H1 (cell line): ENCODE measurements around the gene PRSS36. TPM values are rescaled to one million over a fixed set of nuclear protein-coding genes. Genes with fewer than 3 reads are reported as not detected.

Experiments used
- CTCF ChIA-PET: fragments of 300-600 bp; sonication (Branson Sonifier 250); formaldehyde crosslinking; loops from one replicate; lab custom pipeline; 2021; ENCODE audit not compliant: partially characterized antibody; lab: Charles Lee
- POLR2A ChIA-PET: fragments of 300-600 bp; sonication (Branson Sonifier 250); formaldehyde crosslinking; loops from one replicate; lab custom pipeline; 2021; ENCODE audit warnings: inconsistent platforms; ENCODE audit not compliant: partially characterized antibody; lab: Charles Lee
- DNase-seq, 2 experiments: peaks; one replicate each; pipeline versions ENCODE4 v3.0.0 to v3.0.0-alpha.2; 2010 to 2022; ENCODE audit warnings: low spot score in 2 of 2, low read depth in 1 of 2, mixed read lengths in 1 of 2
- FAIRE-seq: peaks from 2 replicates; lab custom pipeline; 2011; peaks lifted over from hg19 to GRCh38; lab: Jason Lieb, UNC
- H2AFZ ChIP-seq: 2 replicates; pipeline ENCODE4 v1.8.1; 2012; ENCODE audit warnings: low read length, inconsistent platforms
- H2AK5ac ChIP-seq: 2 replicates; pipeline ENCODE4 v1.6.1; 2013; ENCODE audit warnings: low read depth, low read length
- H2BK120ac ChIP-seq: replicated peaks from 2 replicates; pipeline ENCODE3; 2013; ENCODE audit warnings: low read depth, low read length, inconsistent platforms
- H2BK12ac ChIP-seq: 2 replicates; pipeline ENCODE4 v1.6.1; 2013; ENCODE audit warnings: low read depth, low read length
- H2BK15ac ChIP-seq: 2 replicates; pipeline ENCODE4 v1.6.1; 2013; ENCODE audit warnings: low read length
- H2BK20ac ChIP-seq: 2 replicates; pipeline ENCODE4 v1.6.1; 2013; ENCODE audit warnings: low read length
- H2BK5ac ChIP-seq: 2 replicates; pipeline ENCODE4 v1.6.1; 2013; ENCODE audit warnings: low read depth, low read length
- H3K14ac ChIP-seq: 2 replicates; pipeline ENCODE4 v1.6.1; 2013; ENCODE audit warnings: inconsistent platforms; ENCODE audit not compliant: insufficient read length
- H3K18ac ChIP-seq: 2 replicates; pipeline ENCODE4 v1.6.1; 2013; ENCODE audit warnings: low read length; ENCODE audit errors: extremely low read depth
- H3K23ac ChIP-seq: 2 replicates; pipeline ENCODE4 v1.6.1; 2013; ENCODE audit warnings: inconsistent platforms; ENCODE audit not compliant: insufficient read length
- H3K23me2 ChIP-seq: 2 replicates; pipeline ENCODE4 v1.6.1; 2013; ENCODE audit warnings: low read depth, low read length
- H3K27ac ChIP-seq: 2 replicates; pipeline ENCODE4 v1.6.1; 2011; ENCODE audit warnings: low read depth, low read length, inconsistent platforms
- H3K27me3 ChIP-seq, 4 experiments: replicated peaks in 1 of 4; 1 replicate in 1 of 4; 2 replicates in 3 of 4; pipeline versions ENCODE4 v1.6.1 to v1.8.1; 2011 to 2013; ENCODE audit warnings: low read length in 3 of 4, mild to moderate bottlenecking in 3 of 4, inconsistent platforms in 2 of 4, mixed read lengths in 2 of 4, moderate library complexity in 1 of 4; ENCODE audit not compliant: control insufficient read depth in 3 of 4, insufficient read depth in 3 of 4; ENCODE audit errors: extremely low read depth in 1 of 4
- H3K36me3 ChIP-seq, 4 experiments: 2 replicates each; pipeline versions ENCODE4 v1.6.1 to v1.8.1; 2011 to 2013; ENCODE audit warnings: mild to moderate bottlenecking in 4 of 4, low read length in 3 of 4, moderate library complexity in 2 of 4, control low read depth in 1 of 4, inconsistent platforms in 1 of 4; ENCODE audit not compliant: insufficient read depth in 4 of 4, control insufficient read depth in 2 of 4
- H3K4ac ChIP-seq: replicated peaks from 2 replicates; pipeline ENCODE3; 2013; ENCODE audit warnings: low read length, low read depth, mixed read lengths, inconsistent platforms; ENCODE audit not compliant: insufficient read length
- H3K4me1 ChIP-seq, 4 experiments: replicated peaks in 1 of 4; 1 replicate in 1 of 4; 2 replicates in 3 of 4; pipeline versions ENCODE4 v1.6.1 to v1.8.1; 2011 to 2013; ENCODE audit warnings: low read length in 3 of 4, inconsistent platforms in 2 of 4, mixed read lengths in 1 of 4; ENCODE audit not compliant: insufficient read depth in 4 of 4, control insufficient read depth in 3 of 4
- H3K4me2 ChIP-seq, 2 experiments: 2 replicates each; pipeline versions ENCODE4 v1.6.1 to v1.8.1; 2011 to 2013; ENCODE audit warnings: low read depth in 2 of 2, low read length in 2 of 2, control low read depth in 1 of 2, inconsistent platforms in 1 of 2, mild to moderate bottlenecking in 1 of 2; ENCODE audit not compliant: insufficient read depth in 1 of 2
- H3K4me3 ChIP-seq, 4 experiments: fragments of 200-600, 300-600 bp in 1 of 4; sonication (generic), shearing (Covaris generic), sonication (Bioruptor Twin) in 1 of 4; 2 replicates each; pipeline versions ENCODE4 v1.5.1 to v1.8.1; 2011 to 2016; ENCODE audit warnings: low read length in 4 of 4, low read depth in 3 of 4, control low read depth in 2 of 4, inconsistent platforms in 2 of 4, mild to moderate bottlenecking in 2 of 4, mixed read lengths in 1 of 4, moderate library complexity in 1 of 4; ENCODE audit not compliant: insufficient read depth in 2 of 4; ENCODE audit errors: extremely low read depth in 1 of 4
- H3K56ac ChIP-seq: replicated peaks from 2 replicates; pipeline ENCODE3; 2013; ENCODE audit warnings: low read depth, mild to moderate bottlenecking, mixed read lengths, low read length, inconsistent platforms; ENCODE audit not compliant: insufficient read length
- H3K79me1 ChIP-seq: 2 replicates; pipeline ENCODE4 v1.6.1; 2013; ENCODE audit warnings: low read depth, low read length, control low read depth
- H3K79me2 ChIP-seq, 2 experiments: 2 replicates each; pipeline versions ENCODE4 v1.6.1 to v1.8.1; 2012 to 2013; ENCODE audit warnings: low read length in 2 of 2, mild to moderate bottlenecking in 2 of 2, inconsistent platforms in 1 of 2; ENCODE audit not compliant: insufficient read depth in 2 of 2, control insufficient read depth in 1 of 2
- H3K9ac ChIP-seq, 4 experiments: replicated peaks in 1 of 4; 1 replicate in 1 of 4; 2 replicates in 3 of 4; pipeline versions ENCODE4 v1.6.1 to v1.8.1; 2011 to 2013; ENCODE audit warnings: low read depth in 3 of 4, low read length in 3 of 4, control low read depth in 2 of 4, mild to moderate bottlenecking in 2 of 4, moderate library complexity in 2 of 4, inconsistent platforms in 1 of 4; ENCODE audit errors: extremely low read depth in 1 of 4
- H3K9me3 ChIP-seq, 2 experiments: 2 replicates each; pipeline versions ENCODE4 v1.6.1 to v1.8.1; 2012 to 2013; ENCODE audit warnings: mild to moderate bottlenecking in 2 of 2, moderate library complexity in 2 of 2, control low read depth in 1 of 2, inconsistent platforms in 1 of 2, low read depth in 1 of 2, low read length in 1 of 2, mixed read lengths in 1 of 2; ENCODE audit not compliant: insufficient read depth in 2 of 2
- H4K20me1 ChIP-seq, 2 experiments: replicated peaks in 1 of 2; 2 replicates each; pipeline versions ENCODE3 to v1.8.1; 2011 to 2013; ENCODE audit warnings: inconsistent platforms in 2 of 2, low read length in 2 of 2, mild to moderate bottlenecking in 1 of 2; ENCODE audit not compliant: insufficient read depth in 2 of 2, control insufficient read depth in 1 of 2
- H4K5ac ChIP-seq: 2 replicates; pipeline ENCODE4 v1.6.1; 2013; ENCODE audit warnings: low read length, low read depth, mixed read lengths, inconsistent platforms; ENCODE audit not compliant: insufficient read length
- H4K8ac ChIP-seq: 2 replicates; pipeline ENCODE4 v1.8.0; 2013; ENCODE audit warnings: mild to moderate bottlenecking, moderate library complexity, low read length, inconsistent platforms; ENCODE audit not compliant: insufficient read depth; ENCODE audit errors: extremely low read depth
- H4K91ac ChIP-seq: replicated peaks from 2 replicates; pipeline ENCODE3; 2013; ENCODE audit warnings: low read length, mixed read lengths, inconsistent platforms; ENCODE audit not compliant: insufficient read length
- EP300 ChIP-seq, 2 experiments: IDR thresholded peaks; 1 replicate in 1 of 2; 2 replicates in 1 of 2; pipeline ENCODE4 v1.6.1; 2011 to 2012; ENCODE audit warnings: low read depth in 2 of 2, low read length in 2 of 2, mild to moderate bottlenecking in 2 of 2, borderline replicate concordance in 1 of 2, inconsistent platforms in 1 of 2, moderate library complexity in 1 of 2
- POU5F1 ChIP-seq: IDR thresholded peaks from 2 replicates; pipeline ENCODE4 v1.6.1; 2011; ENCODE audit warnings: low read depth, mild to moderate bottlenecking, low read length, moderate library complexity
- TCF12 ChIP-seq: IDR thresholded peaks from 2 replicates; pipeline ENCODE4 v1.6.1; 2011; ENCODE audit warnings: low read depth, mild to moderate bottlenecking, low read length
- WGBS, 2 experiments: shearing (Covaris generic) in 1 of 2; methylation state at CpG; one replicate each; pipeline versions ENCODE4 v1.1.6 to v1.1.7; 2013 to 2015; ENCODE audit warnings: low lambda C conversion rate in 2 of 2, mixed read lengths in 2 of 2, inconsistent platforms in 1 of 2, low coverage in 1 of 2, missing lambda C conversion rate in 1 of 2; ENCODE audit not compliant: insufficient replicate concordance in 2 of 2, insufficient coverage in 1 of 2, insufficient read length in 1 of 2; ENCODE audit errors: extremely low coverage in 1 of 2, missing lambda C conversion rate in 1 of 2; 5-methylcytosine and 5-hydroxymethylcytosine counted together
- polyA plus RNA-seq, 7 experiments: library from polyadenylated mRNA; depleted of rRNA in 3 of 7; stranded (reverse) in 5 of 7; unstranded in 2 of 7; fragments of >200 nt in 5 of 7; fragments of 200-250 nt in 2 of 7; gene quantifications; 1 replicate in 5 of 7; 2 replicates in 1 of 7; 4 replicates in 1 of 7; pipeline versions ENCODE4 v1.2.1 to v1.2.3, GENCODE V29; 2011 to 2013; ENCODE audit warnings: missing spikeins in 2 of 7, mixed read lengths in 2 of 7
- total RNA-seq: library from RNA; stranded (reverse); fragmentation: NEBNext Ultra II Directional; extraction: Animal tissue kit (Norgen Biotek cat#: 25700); gene quantifications from 2 replicates; pipeline ENCODE4 v1.2.1, GENCODE V29; 2021

PRSS36 gene
- total and polyA plus RNA-seq, 2 of the 8 experiments (the other 6 are each of a cell fraction or from before 2014, with no cell fraction given) = 1.3 to 1.9 TPM

DNA sequence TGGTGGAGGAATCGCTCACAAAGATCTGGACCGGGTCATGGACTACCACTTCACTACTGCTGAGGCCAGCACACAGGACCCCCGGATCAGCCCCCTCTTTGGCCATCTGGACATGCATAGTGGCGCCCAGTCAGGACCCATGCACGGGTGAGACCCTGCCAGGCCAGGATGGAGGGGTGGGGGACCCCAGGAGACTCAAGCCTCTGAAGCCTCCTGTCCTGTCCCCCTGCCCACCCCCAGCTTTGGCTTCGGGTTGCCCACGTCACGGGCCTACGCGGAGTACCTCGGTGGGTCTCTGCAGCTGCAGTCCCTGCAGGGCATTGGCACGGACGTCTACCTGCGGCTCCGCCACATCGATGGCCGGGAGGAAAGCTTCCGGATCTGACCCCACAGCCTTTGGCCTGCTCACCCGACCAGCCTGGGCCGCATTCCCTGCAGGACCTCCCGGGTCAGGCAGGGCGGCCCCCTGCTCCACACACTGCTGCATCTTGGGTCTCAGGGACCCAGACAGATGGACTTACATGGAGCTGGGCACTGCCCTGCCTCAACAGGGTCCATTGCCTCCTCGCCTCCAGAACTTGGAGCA, 37.9 kb downstream of the PRSS36 start:
- Histone ChIP-seq H4K8ac (no peak overlapping the region), H3K9ac (no peak overlapping the region), H3K4ac (no peak overlapping the region), H3K23ac (no peak overlapping the region), H2BK20ac (no peak overlapping the region), H3K79me1 (no peaks in the 10 kb centered on the region; the same call in 1 of the 2 replicates), H3K4me3 (no peak overlapping the region), H3K56ac (no peak overlapping the region), H2AFZ (no peak overlapping the region), H3K23me2 (peaks cover 8% of the 10 kb centered on the region), H4K91ac (no peak overlapping the region), H3K4me1 (peaks cover 0 to 3% (median 2%) of the 10 kb centered on the region in 4 experiments; a peak in 1 of 7 replicates), H3K27ac (no peak overlapping the region), H4K5ac (no peak overlapping the region), H3K14ac (no peak overlapping the region), H3K9me3 (no peaks in the 10 kb centered on the region), H2BK120ac (no peak overlapping the region), H2BK5ac (no peak overlapping the region), H3K79me2 (no peaks in the 10 kb centered on the region), H3K4me2 (no peak overlapping the region), H2AK5ac (no peak overlapping the region), H3K18ac (no peak overlapping the region), H2BK12ac (no peak overlapping the region), H3K36me3 (peaks cover 2 to 18% (median 12%) of the 10 kb centered on the region in 4 experiments; a peak in 5 of 8 replicates), H4K20me1 (no peaks in the 10 kb centered on the region), H2BK15ac (no peak overlapping the region), H3K27me3 (no peaks in the 10 kb centered on the region)
- ChIA-PET POLR2A (interaction anchor here (0.5 to 29.9 kb wide), 8 partner anchors 11 to 611 kb away, joined by 3 to 713 read pairs (median 5); partner anchors contain the start of genes FUS, PRSS36 and PRSS8), CTCF (interaction anchor here (0.6 to 1.1 kb wide), 4 partner anchors 9 to 30 kb away, joined by 3 to 5 read pairs (median 3); no protein-coding TSS in a partner anchor)
- FAIRE-seq = no peak
- WGBS, 2 experiments = 94% methylated on average over 22 of the region's 23 CpGs; no CpG with 5 or more reads in 1 of the 2 experiments
- no peak for DNase-seq
- TF ChIP-seq TCF12 (no peak), EP300 (IDR thresholded peaks at IDR 0.05; ENCODE audit: borderline replicate concordance in 1 of 2, low read depth in 2 of 2, low read length in 2 of 2) (no peak), POU5F1 (no peak)
